ENCODE measurements around the gene FGR. TPM values are rescaled to one million over a fixed set of nuclear protein-coding genes. Genes with fewer than 3 reads are reported as not detected.
"Not testable (repeated sequence)": the region's sequence is repeated elsewhere in the genome, so short reads cannot be mapped to it uniquely, and the experiment has no call there.

FGR gene
- total and polyA plus RNA-seq, 2 donors (not counting 1 experiment from before 2014, with no cell fraction given): 57.0 to 295 TPM

DNA sequence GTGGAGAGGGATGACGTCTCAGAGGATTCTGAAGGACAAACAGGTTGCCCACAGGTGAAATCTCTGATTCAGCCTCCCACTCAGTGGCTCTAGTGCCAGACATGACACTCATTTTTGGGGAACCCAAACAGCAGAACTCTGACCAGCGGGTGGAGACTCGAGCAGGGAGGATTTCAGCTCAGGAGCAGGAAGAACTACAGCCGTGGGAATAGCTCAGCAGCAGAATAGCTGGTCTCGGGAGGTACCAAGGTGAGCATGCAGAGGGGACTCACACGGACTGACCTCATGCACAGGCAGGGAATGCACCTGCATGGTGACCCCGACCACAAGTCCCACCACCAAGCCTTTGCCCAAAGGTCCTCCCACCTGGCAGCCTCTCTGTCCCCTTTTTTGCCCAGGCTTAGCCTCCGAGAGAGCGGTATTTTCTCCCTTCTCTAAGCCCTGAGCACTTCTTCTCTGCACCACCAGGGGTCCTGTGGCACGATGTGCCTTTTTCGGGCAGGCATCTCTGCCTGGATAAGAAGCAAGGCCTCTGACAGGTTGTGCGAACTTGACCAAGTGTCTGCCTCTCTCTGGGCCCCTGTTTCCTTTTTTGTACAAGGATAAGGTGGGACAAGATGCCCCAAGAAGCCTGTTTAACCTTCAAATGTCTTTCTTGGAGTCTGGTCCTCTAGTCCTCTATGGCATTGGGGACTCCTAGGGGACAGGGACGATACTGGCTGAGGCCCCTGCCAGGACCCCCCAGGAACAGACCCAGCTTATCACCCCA lies 8.8 kb upstream of the FGR start:
- Mint-ChIP-seq H3K4me1 (peaks cover 18% of the 10 kb centered on the region), H3K27ac (peak overlapping the region; percentile 74), H3K9me3 (ENCODE audit: insufficient read depth) (no peaks in the 10 kb centered on the region), H3K27me3 (no peaks in the 10 kb centered on the region), H3K4me3 (no peak overlapping the region)
- intact Hi-C loops (cut with micrococcal nuclease): loop anchor here (1.0 kb wide), 2 partner anchors 16 to 20 kb away; no protein-coding TSS in a partner anchor
- ATAC-seq (ENCODE audit: low read depth) (peak; percentile 98), DNase-seq (peak; percentile 82)
- H3K79me2 ChIP-seq (ENCODE audit: control insufficient read depth, insufficient read depth, low read length): no peaks in the 10 kb centered on the region
- H4K20me1 ChIP-seq (ENCODE audit: control insufficient read depth, insufficient read depth, low read length, poor library complexity, severe bottlenecking): no peaks in the 10 kb centered on the region
- H3K4me1 ChIP-seq (ENCODE audit: control insufficient read depth in 2 of 2, insufficient read depth in 2 of 2, low read length in 2 of 2): peaks cover 12 to 19% of the 10 kb centered on the region in 2 donors
- peak overlapping the region; percentile 30 for H3K4me2 ChIP-seq (replicated peaks; ENCODE audit: low read depth, low read length, poor library complexity, severe bottlenecking)
- no peaks in the 10 kb centered on the region for H3K27me3 ChIP-seq (replicated peaks in 1 of 4; ENCODE audit: control extremely low read depth in 1 of 4, control insufficient read depth in 3 of 4, insufficient read depth in 4 of 4, low read length in 3 of 4)
- no peak overlapping the region for H3K27ac ChIP-seq (ENCODE audit: low read length in 2 of 2)
- ChIA-PET CTCF (interaction anchor here (0.8 to 7.9 kb wide), 9 partner anchors 12 to 35 kb away, joined by 3 to 101 read pairs (median 6); no protein-coding TSS in a partner anchor), POLR2A (interaction anchor here (0.6 to 1.6 kb wide), 3 partner anchors 11 to 172 kb away, joined by 4 to 5 read pairs (median 4); no protein-coding TSS in a partner anchor)
- H3K36me3 ChIP-seq (replicated peaks in 1 of 2; ENCODE audit: control extremely low read depth in 1 of 2, control insufficient read depth in 1 of 2, extremely low read depth in 1 of 2, insufficient read depth in 2 of 2, low read length in 1 of 2): no peaks in the 10 kb centered on the region
- no peak overlapping the region for H3K4me3 ChIP-seq (ENCODE audit: control extremely low read depth in 1 of 5, extremely low read depth in 1 of 5, insufficient read depth in 1 of 5, low read depth in 2 of 5, low read length in 4 of 5)
- WGBS (ENCODE audit: insufficient coverage): 37% methylated on average over 12 of the region's 13 CpGs
- H3K9me3 ChIP-seq (ENCODE audit: control extremely low read depth in 1 of 3, control insufficient read depth in 2 of 3, insufficient read depth in 1 of 3, low read length in 2 of 3): no peaks in the 10 kb centered on the region
- peak overlapping the region; percentile 49 for H2AFZ ChIP-seq (ENCODE audit: insufficient read depth, low read depth, low read length, poor library complexity, severe bottlenecking)
- TF ChIP-seq, protein P1, sequence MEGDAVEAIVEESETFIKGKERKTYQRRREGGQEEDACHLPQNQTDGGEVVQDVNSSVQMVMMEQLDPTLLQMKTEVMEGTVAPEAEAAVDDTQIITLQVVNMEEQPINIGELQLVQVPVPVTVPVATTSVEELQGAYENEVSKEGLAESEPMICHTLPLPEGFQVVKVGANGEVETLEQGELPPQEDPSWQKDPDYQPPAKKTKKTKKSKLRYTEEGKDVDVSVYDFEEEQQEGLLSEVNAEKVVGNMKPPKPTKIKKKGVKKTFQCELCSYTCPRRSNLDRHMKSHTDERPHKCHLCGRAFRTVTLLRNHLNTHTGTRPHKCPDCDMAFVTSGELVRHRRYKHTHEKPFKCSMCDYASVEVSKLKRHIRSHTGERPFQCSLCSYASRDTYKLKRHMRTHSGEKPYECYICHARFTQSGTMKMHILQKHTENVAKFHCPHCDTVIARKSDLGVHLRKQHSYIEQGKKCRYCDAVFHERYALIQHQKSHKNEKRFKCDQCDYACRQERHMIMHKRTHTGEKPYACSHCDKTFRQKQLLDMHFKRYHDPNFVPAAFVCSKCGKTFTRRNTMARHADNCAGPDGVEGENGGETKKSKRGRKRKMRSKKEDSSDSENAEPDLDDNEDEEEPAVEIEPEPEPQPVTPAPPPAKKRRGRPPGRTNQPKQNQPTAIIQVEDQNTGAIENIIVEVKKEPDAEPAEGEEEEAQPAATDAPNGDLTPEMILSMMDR (IDR thresholded peaks at IDR 0.05): peak; percentile 85
- TF ChIP-seq EZH2 (IDR thresholded peaks at IDR 0.05; ENCODE audit: borderline replicate concordance, insufficient read depth, low read depth, low read length, poor library complexity, severe bottlenecking): no peak
- H3K9ac ChIP-seq (ENCODE audit: low read length): no peak overlapping the region

DNA sequence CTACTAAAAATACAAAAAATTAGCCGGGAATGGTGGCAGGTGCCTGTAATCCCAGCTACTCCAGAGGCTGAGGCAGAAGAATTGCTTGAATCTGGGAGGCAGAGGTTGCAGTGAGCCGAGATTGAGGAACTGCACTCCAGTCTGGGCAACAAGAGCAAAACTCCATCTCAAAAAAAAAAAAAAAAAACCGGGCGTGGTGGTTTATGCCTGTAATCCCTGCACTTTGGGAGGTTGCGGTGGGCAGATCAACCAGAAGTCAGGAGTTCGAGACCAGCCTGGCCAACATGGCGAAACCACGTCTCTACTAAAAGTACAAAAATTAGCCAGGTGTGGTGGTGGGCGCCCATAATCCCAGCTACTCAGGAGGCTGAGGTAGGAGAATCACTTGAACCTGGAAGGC lies 5.5 kb upstream of the FGR start:
- H3K79me2 ChIP-seq (ENCODE audit: control insufficient read depth, insufficient read depth, low read length); H2AFZ ChIP-seq (ENCODE audit: insufficient read depth, low read depth, low read length, poor library complexity, severe bottlenecking); H3K9ac ChIP-seq (ENCODE audit: low read length); H3K27ac Mint-ChIP-seq; H3K4me3 ChIP-seq (ENCODE audit: control extremely low read depth in 1 of 5, extremely low read depth in 1 of 5, insufficient read depth in 1 of 5, low read depth in 2 of 5, low read length in 4 of 5); H3K27me3 Mint-ChIP-seq; POLR2A ChIA-PET; ATAC-seq (ENCODE audit: low read depth); H3K27me3 ChIP-seq (replicated peaks in 1 of 4; ENCODE audit: control extremely low read depth in 1 of 4, control insufficient read depth in 3 of 4, insufficient read depth in 4 of 4, low read length in 3 of 4); H3K9me3 ChIP-seq (ENCODE audit: control extremely low read depth in 1 of 3, control insufficient read depth in 2 of 3, insufficient read depth in 1 of 3, low read length in 2 of 3); intact Hi-C loops (cut with micrococcal nuclease); H3K9me3 Mint-ChIP-seq (ENCODE audit: insufficient read depth); H3K36me3 ChIP-seq (replicated peaks in 1 of 2; ENCODE audit: control extremely low read depth in 1 of 2, control insufficient read depth in 1 of 2, extremely low read depth in 1 of 2, insufficient read depth in 2 of 2, low read length in 1 of 2); H4K20me1 ChIP-seq (ENCODE audit: control insufficient read depth, insufficient read depth, low read length, poor library complexity, severe bottlenecking); H3K4me2 ChIP-seq (replicated peaks; ENCODE audit: low read depth, low read length, poor library complexity, severe bottlenecking); H3K27ac ChIP-seq (ENCODE audit: low read length in 2 of 2); DNase-seq; H3K4me3 Mint-ChIP-seq: not testable (repeated sequence)
- H3K4me1 Mint-ChIP-seq: peaks cover 40% of the 10 kb centered on the region
- 97% methylated on average over 7 of the region's 9 CpGs for WGBS (ENCODE audit: insufficient coverage)
- H3K4me1 ChIP-seq (ENCODE audit: control insufficient read depth in 2 of 2, insufficient read depth in 2 of 2, low read length in 2 of 2): peaks cover 30 to 50% of the 10 kb centered on the region in 2 donors
- CTCF ChIA-PET: interaction anchor here (0.9 to 7.9 kb wide), 6 partner anchors 17 to 35 kb away, joined by 3 to 101 read pairs (median 6); no protein-coding TSS in a partner anchor
